OCI-LY7 (cell line): ENCODE measurements around the gene RHOT1. TPM values are rescaled to one million over a fixed set of nuclear protein-coding genes. Genes with fewer than 3 reads are reported as not detected.
"Not testable (repeated sequence)": the region's sequence is repeated elsewhere in the genome, so short reads cannot be mapped to it uniquely, and the experiment has no call there.

Source experiments
- BruUV-seq: library from RNA; stranded (reverse); fragments of 400-500 nt; replicated peaks from 2 replicates; lab custom pipeline; 2021; lab: Mats Ljungman, UMichigan
- CTCF ChIA-PET: fragments of 300-600 bp; sonication (Branson Sonifier 250); formaldehyde crosslinking; loops from one replicate; lab custom pipeline; 2022; ENCODE audit warnings: antibody characterized with exemption; ENCODE audit not compliant: unreplicated experiment; lab: Charles Lee
- POLR2A ChIA-PET: fragments of 300-600 bp; sonication (Branson Sonifier 250); formaldehyde crosslinking; loops from one replicate; lab custom pipeline; 2022; ENCODE audit warnings: antibody characterized with exemption; lab: Charles Lee
- DNase-seq: peaks from one replicate; pipeline ENCODE4 v3.0.0-alpha.2; 2015; ENCODE audit warnings: low spot score
- H2AFZ ChIP-seq: fragments of 200-600 bp; sonication (generic), shearing (Covaris generic); 2 replicates; pipeline ENCODE4 v1.6.1; 2014; ENCODE audit warnings: mild to moderate bottlenecking, antibody characterized with exemption, low read length, moderate library complexity
- H3K27ac ChIP-seq: fragments of 200-600 bp; sonication (generic); 2 replicates; pipeline ENCODE4 v1.5.1; 2014; ENCODE audit warnings: mixed run types, low read depth, mild to moderate bottlenecking, moderate library complexity, low read length, inconsistent platforms; ENCODE audit not compliant: poor library complexity, severe bottlenecking
- H3K36me3 ChIP-seq: fragments of 200-600 bp; sonication (generic); 2 replicates; pipeline ENCODE4 v1.6.1; 2014; ENCODE audit warnings: mild to moderate bottlenecking, antibody characterized with exemption, low read length, moderate library complexity, mixed read lengths; ENCODE audit not compliant: insufficient read depth
- H3K4me1 ChIP-seq: fragments of 200-600 bp; sonication (generic); 2 replicates; pipeline ENCODE4 v1.5.1; 2014; ENCODE audit warnings: mild to moderate bottlenecking, low read length; ENCODE audit not compliant: insufficient read depth, poor library complexity, severe bottlenecking
- H3K4me2 ChIP-seq: fragments of 200-600 bp; sonication (generic); 2 replicates; pipeline ENCODE4 v1.6.1; 2014; ENCODE audit warnings: mild to moderate bottlenecking, low read length
- H3K4me3 ChIP-seq: fragments of 200-600 bp; sonication (generic); 2 replicates; pipeline ENCODE4 v1.5.1; 2014; ENCODE audit warnings: mild to moderate bottlenecking, low read depth, low read length; ENCODE audit not compliant: poor library complexity, severe bottlenecking
- H3K79me2 ChIP-seq: fragments of 200-600 bp; sonication (generic); 2 replicates; pipeline ENCODE4 v1.6.1; 2016; ENCODE audit warnings: low read depth, mild to moderate bottlenecking, low read length, moderate library complexity, mixed read lengths; ENCODE audit not compliant: insufficient read depth
- H3K9me2 ChIP-seq: fragments of 200-600 bp; sonication (generic); 2 replicates; pipeline ENCODE4 v1.6.1; 2016; ENCODE audit warnings: mild to moderate bottlenecking, low read length, mixed read lengths; ENCODE audit not compliant: insufficient read depth
- H3K9me3 ChIP-seq: fragments of 200-600 bp; sonication (generic); 2 replicates; pipeline ENCODE4 v1.6.1; 2014; ENCODE audit warnings: mild to moderate bottlenecking, mixed run types, low read length, mixed read lengths
- H4K20me1 ChIP-seq: fragments of 200-600 bp; sonication (generic); 2 replicates; pipeline ENCODE4 v1.6.1; 2014; ENCODE audit warnings: mild to moderate bottlenecking, antibody characterized with exemption, low read length, moderate library complexity, mixed read lengths; ENCODE audit not compliant: insufficient read depth
- EZH2phosphoT487 ChIP-seq: fragments of 200-600 bp; sonication (generic); IDR thresholded peaks from 2 replicates; pipeline ENCODE4 v1.6.1; 2018; ENCODE audit warnings: low read depth, borderline replicate concordance, mild to moderate bottlenecking, mixed run types, antibody characterized with exemption, low read length, moderate library complexity, mixed read lengths
- intact Hi-C: fragments of 100-400 bp; cut with micrococcal nuclease; formaldehyde crosslinking; loops from one replicate; pipeline ENCODE4 v1.10.0; 2022; ENCODE audit not compliant: unreplicated experiment
- total RNA-seq, 2 experiments: library from RNA; depleted of rRNA in 1 of 2; stranded (reverse); fragments of >200 nt in 1 of 2; shearing (Covaris generic) in 1 of 2; gene quantifications; 2 replicates each; pipeline ENCODE4 v1.2.3, GENCODE V29; 2014 to 2022
- TF ChIP-seq, protein P1 (sequence below): fragments of 200-600 bp; sonication (generic); conservative IDR thresholded peaks from 2 replicates; pipeline ENCODE4 v1.5.1; 2014; ENCODE audit warnings: mild to moderate bottlenecking, antibody characterized with exemption, low read length, moderate library complexity, mixed read lengths

Gene RHOT1
- total RNA-seq, 2 experiments from 2014 or later, result 19.4 to 24.2 TPM

GRCh38 chr17:32143527-32143870 is 1.2 kb downstream of the RHOT1 start:
- H3K4me1 ChIP-seq, result peaks cover 24% of the 10 kb centered on the region
- intact Hi-C loops, result no loop called here
- CTCF ChIA-PET, result no interaction called here
- H3K9me3 ChIP-seq, result no peaks in the 10 kb centered on the region
- peaks cover 9% of the 10 kb centered on the region; the same call in 1 of the 2 replicates for H3K36me3 ChIP-seq
- peak overlapping the region; percentile 92 for H3K4me3 ChIP-seq
- H3K27ac ChIP-seq, result no peak overlapping the region
- no peaks in the 10 kb centered on the region for H3K9me2 ChIP-seq
- H3K4me2 ChIP-seq, result peak overlapping the region; percentile 76
- TF ChIP-seq, protein P1, sequence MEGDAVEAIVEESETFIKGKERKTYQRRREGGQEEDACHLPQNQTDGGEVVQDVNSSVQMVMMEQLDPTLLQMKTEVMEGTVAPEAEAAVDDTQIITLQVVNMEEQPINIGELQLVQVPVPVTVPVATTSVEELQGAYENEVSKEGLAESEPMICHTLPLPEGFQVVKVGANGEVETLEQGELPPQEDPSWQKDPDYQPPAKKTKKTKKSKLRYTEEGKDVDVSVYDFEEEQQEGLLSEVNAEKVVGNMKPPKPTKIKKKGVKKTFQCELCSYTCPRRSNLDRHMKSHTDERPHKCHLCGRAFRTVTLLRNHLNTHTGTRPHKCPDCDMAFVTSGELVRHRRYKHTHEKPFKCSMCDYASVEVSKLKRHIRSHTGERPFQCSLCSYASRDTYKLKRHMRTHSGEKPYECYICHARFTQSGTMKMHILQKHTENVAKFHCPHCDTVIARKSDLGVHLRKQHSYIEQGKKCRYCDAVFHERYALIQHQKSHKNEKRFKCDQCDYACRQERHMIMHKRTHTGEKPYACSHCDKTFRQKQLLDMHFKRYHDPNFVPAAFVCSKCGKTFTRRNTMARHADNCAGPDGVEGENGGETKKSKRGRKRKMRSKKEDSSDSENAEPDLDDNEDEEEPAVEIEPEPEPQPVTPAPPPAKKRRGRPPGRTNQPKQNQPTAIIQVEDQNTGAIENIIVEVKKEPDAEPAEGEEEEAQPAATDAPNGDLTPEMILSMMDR, result no peak
- no peak for TF ChIP-seq EZH2phosphoT487
- peaks cover 26% of the 10 kb centered on the region for H3K79me2 ChIP-seq
- DNase-seq, result no peak
- POLR2A ChIA-PET, result no interaction called here
- no peaks in the 10 kb centered on the region for H4K20me1 ChIP-seq
- peak overlapping the region; percentile 67; the same call in 1 of the 2 replicates for H2AFZ ChIP-seq
- BruUV-seq, result TSS peak; percentile 66

- DNase-seq, H4K20me1 ChIP-seq, H3K4me3 ChIP-seq, H3K9me3 ChIP-seq, BruUV-seq, H2AFZ ChIP-seq, POLR2A ChIA-PET, H3K36me3 ChIP-seq, H3K27ac ChIP-seq, H3K9me2 ChIP-seq, intact Hi-C loops, CTCF ChIA-PET: not testable (repeated sequence)
- 0 out of 2 replicates have a peak overlapping the region, but pooled peaks have one; percentile 76 for H3K4me2 ChIP-seq
- peaks cover 34% of the 10 kb centered on the region for H3K79me2 ChIP-seq
- H3K4me1 ChIP-seq, result peaks cover 21% of the 10 kb centered on the region
Measured at GRCh38 chr17:32144442-32144841, 2.1 kb downstream of the RHOT1 start.

DNA sequence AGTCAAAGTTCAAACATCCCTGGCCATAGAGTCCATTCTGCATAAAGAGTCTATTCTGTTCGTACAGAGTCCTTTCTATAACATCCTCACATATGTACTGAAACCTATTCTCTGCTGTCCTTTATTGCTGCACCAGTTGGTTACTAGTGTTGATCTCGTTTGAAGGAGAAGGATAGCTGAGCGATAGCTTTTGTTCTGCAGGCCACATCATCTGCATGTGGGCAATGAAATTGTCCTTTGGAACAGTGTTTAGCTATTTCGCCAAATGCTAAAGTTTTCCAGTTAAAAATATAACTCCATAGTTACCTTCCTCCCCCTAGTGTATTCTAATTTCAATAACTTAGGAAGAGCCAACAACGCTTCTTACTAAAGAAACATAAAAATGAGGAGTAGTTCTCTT is 6.0 kb downstream of the RHOT1 start:
- ChIA-PET POLR2A (interaction anchor here (0.5 kb wide), 1 partner anchor 44 kb away, joined by 3 read pairs; no protein-coding TSS in a partner anchor), CTCF (no interaction called here)
- no peak overlapping the region for H3K4me2 ChIP-seq
- H2AFZ ChIP-seq, result no peak overlapping the region
- no peaks in the 10 kb centered on the region for H3K9me2 ChIP-seq
- H3K79me2 ChIP-seq, result peaks cover 33% of the 10 kb centered on the region
- no TSS peak for BruUV-seq
- no peaks in the 10 kb centered on the region for H3K9me3 ChIP-seq
- no peak overlapping the region for H3K4me3 ChIP-seq
- peaks cover 22% of the 10 kb centered on the region for H3K36me3 ChIP-seq
- intact Hi-C loops, result no loop called here
- TF ChIP-seq, protein P1, result no peak
- H3K4me1 ChIP-seq, result peaks cover 6% of the 10 kb centered on the region
- no peaks in the 10 kb centered on the region for H4K20me1 ChIP-seq
- no peak overlapping the region for H3K27ac ChIP-seq
- DNase-seq, result no peak
